ENCODE results near the gene NFIX.

DNA sequence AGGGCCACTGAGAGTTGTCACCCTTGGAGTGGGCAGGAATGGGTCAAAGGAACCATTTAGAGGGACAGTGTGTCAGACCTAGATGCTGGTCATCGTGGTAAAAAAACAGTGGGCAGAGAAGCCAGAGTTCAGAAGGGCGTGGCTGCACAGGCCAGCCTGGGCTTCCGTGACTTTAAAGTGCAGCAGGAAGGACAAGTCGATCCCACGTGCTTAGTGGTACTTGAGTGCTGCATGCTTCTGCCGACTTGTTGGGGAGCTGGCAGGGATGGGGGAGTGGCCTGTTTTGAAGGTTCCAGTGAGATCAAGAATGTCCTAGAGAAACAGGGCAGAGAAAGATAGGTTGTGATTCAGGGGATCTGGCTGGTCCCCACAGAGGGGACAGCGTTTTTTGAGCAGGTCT, 90.4 kb downstream of the NFIX start:
- TF ChIP-seq, protein P1, sequence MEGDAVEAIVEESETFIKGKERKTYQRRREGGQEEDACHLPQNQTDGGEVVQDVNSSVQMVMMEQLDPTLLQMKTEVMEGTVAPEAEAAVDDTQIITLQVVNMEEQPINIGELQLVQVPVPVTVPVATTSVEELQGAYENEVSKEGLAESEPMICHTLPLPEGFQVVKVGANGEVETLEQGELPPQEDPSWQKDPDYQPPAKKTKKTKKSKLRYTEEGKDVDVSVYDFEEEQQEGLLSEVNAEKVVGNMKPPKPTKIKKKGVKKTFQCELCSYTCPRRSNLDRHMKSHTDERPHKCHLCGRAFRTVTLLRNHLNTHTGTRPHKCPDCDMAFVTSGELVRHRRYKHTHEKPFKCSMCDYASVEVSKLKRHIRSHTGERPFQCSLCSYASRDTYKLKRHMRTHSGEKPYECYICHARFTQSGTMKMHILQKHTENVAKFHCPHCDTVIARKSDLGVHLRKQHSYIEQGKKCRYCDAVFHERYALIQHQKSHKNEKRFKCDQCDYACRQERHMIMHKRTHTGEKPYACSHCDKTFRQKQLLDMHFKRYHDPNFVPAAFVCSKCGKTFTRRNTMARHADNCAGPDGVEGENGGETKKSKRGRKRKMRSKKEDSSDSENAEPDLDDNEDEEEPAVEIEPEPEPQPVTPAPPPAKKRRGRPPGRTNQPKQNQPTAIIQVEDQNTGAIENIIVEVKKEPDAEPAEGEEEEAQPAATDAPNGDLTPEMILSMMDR (IDR thresholded peaks at IDR 0.05): no peak
- no peak for TF ChIP-seq POLR2A (IDR thresholded peaks at IDR 0.05)
